Stomach (tissue), 9 donors: ENCODE data around the gene UGT1A8. TPM values are rescaled to one million over a fixed set of nuclear protein-coding genes. Genes with fewer than 3 reads are reported as not detected.

ENCODE experiments used
- DNase-seq, 2 donors: peaks; one replicate each; pipeline versions ENCODE4 v3.0.0 to v3.0.0-alpha.2; 2013 to 2019
- H3K27ac ChIP-seq, 5 donors: fragments of 200-600 bp in 4 of 5; sonication (generic) in 4 of 5; one replicate each; pipeline ENCODE4 v1.5.1; 2013 to 2019; ENCODE audit warnings: mild to moderate bottlenecking in 1 of 5, moderate library complexity in 1 of 5
- H3K27me3 ChIP-seq, 3 donors: fragments of 200-600 bp; sonication (generic); one replicate each; pipeline ENCODE4 v1.5.1; 2017 to 2019; ENCODE audit warnings: mixed run types in 1 of 3
- H3K36me3 ChIP-seq, 4 donors: fragments of 200-600 bp; sonication (generic); 1 replicate in 3 of 4; 2 replicates in 1 of 4; pipeline ENCODE4 v1.5.1; 2016 to 2019
- H3K4me1 ChIP-seq, 4 donors: fragments of 200-600 bp; sonication (generic); one replicate each; pipeline ENCODE4 v1.5.1; 2016 to 2019
- H3K4me3 ChIP-seq, 4 donors: fragments of 200-600 bp; sonication (generic) in 3 of 4; one replicate each; pipeline ENCODE4 v1.5.1; 2016 to 2019; ENCODE audit warnings: mild to moderate bottlenecking in 1 of 4
- H3K9me3 ChIP-seq, 4 donors: fragments of 200-600 bp; sonication (generic); one replicate each; pipeline ENCODE4 v1.5.1; 2016 to 2019
- CTCF ChIP-seq, 7 experiments: fragments of 450-650 bp in 4 of 7; fragments of 200-600 bp in 3 of 7; sonication (generic) in 3 of 7; IDR thresholded peaks; one replicate each; pipeline ENCODE4 v1.5.1; 2016 to 2019; ENCODE audit warnings: antibody characterized with exemption in 7 of 7, control low read depth in 2 of 7, mild to moderate bottlenecking in 1 of 7
- EP300 ChIP-seq: sonication (generic); formaldehyde crosslinking; IDR thresholded peaks from one replicate; pipeline ENCODE4 v1.6.1; 2017; ENCODE audit warnings: antibody characterized with exemption
- POLR2A ChIP-seq, 4 donors: fragments of 450-650 bp; IDR thresholded peaks; one replicate each; pipeline ENCODE4 v1.6.1; 2016; ENCODE audit warnings: antibody characterized with exemption in 4 of 4, control low read depth in 2 of 4, mild to moderate bottlenecking in 1 of 4, moderate library complexity in 1 of 4
- POLR2AphosphoS5 ChIP-seq, 3 donors: sonication (generic); formaldehyde crosslinking; IDR thresholded peaks; one replicate each; pipeline ENCODE4 v1.6.1; 2016; ENCODE audit warnings: antibody characterized with exemption in 3 of 3
- WGBS, 5 donors: extraction: QIAGEN DNeasy Blood & Tissue Kit in 3 of 5; methylation state at CpG; one replicate each; pipeline versions ENCODE4 v1.1.5 to v1.1.7; 2013 to 2018; 5-methylcytosine and 5-hydroxymethylcytosine counted together
- intact Hi-C: fragments of 100-400 bp; cut with DNase I; formaldehyde crosslinking; loops from one replicate; pipeline ENCODE4 v1.15.1; 2023; ENCODE audit warnings: low total_unique reads
- polyA plus RNA-seq, 3 donors: library from polyadenylated mRNA; stranded (reverse); fragments of 200-250 nt; gene quantifications; one replicate each; pipeline ENCODE4 v1.2.3, GENCODE V29; 2013
- total RNA-seq, 5 donors: library from RNA; depleted of rRNA; stranded (reverse); fragments of >200 nt; gene quantifications; one replicate each; pipeline versions ENCODE4 v1.1.0 to v1.2.3, GENCODE V29; 2014 to 2016
- donor health status: healthy with polysubstance abuse.
- donor health status: Bipolar disorder and iron deficiency.
- donor health status: healthy.

The UGT1A8 gene
- total and polyA plus RNA-seq, 8 donors = 2.3 to 7.2 TPM; not detected in 6

- TF ChIP-seq POLR2A (IDR thresholded peaks at IDR 0.05) (no peak), EP300 (no peak), POLR2AphosphoS5 (IDR thresholded peaks at IDR 0.05) (no peak), CTCF (IDR thresholded peaks at IDR 0.05) (no peak)
- peak in 1 of 2 donors; percentile 9 for DNase-seq
- WGBS, 5 donors = 75 to 84% (median 79%) methylated on average over 7 of the region's 7 CpGs
- H3K9me3 ChIP-seq = no peaks in the 10 kb centered on the region
- peaks cover 0 to 13% (median 0%) of the 10 kb centered on the region in 3 donors for H3K27me3 ChIP-seq
- no peaks in the 10 kb centered on the region for H3K4me1 ChIP-seq
- intact Hi-C loops = no loop called here
- H3K27ac ChIP-seq = no peak overlapping the region
- no peak overlapping the region for H3K4me3 ChIP-seq
- no peaks in the 10 kb centered on the region for H3K36me3 ChIP-seq
These were observed 182.8 kb downstream of the UGT1A8 start for GRCh38 chr2:233800208-233800607.

DNA sequence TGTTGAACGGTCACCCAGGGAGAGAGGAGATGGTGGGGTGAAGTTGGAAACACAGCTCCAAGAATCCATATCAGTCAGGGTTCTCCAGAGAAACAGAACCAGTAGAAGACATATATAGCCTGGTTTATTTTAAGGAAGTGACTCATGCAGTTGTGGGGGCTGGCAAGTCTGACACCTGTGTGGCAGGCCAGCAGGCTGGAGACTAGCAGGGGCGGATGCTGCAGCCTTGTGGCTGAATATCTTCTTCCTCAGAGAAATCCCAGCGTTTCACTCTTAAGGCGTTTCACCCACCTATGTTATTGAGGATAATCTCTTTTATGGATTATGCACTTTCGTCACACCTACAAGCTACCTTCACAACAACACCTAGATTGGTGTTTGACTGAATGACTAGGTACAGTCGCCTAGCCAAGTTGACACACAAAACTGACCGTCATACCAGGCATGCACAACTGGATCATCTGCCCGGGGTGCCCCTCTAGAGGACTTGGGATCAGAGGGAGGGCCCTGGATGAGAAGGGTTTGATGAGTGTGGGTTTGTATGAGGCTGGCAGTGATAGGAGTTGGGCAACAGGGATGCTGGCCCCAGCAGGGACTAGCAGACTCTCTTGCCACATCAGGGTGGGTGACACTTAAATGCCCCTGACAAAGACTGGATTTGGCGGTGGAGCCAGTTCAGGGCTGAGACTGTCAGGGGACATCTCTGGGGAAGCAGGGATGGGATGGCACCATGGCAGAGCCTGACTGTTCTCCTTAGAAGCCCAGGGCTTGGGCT is 184.1 kb downstream of the UGT1A8 start:
- no peaks in the 10 kb centered on the region for H3K9me3 ChIP-seq
- no peak for TF ChIP-seq CTCF (IDR thresholded peaks at IDR 0.05)
- TF ChIP-seq POLR2A (IDR thresholded peaks at IDR 0.05) = no peak
- TF ChIP-seq POLR2AphosphoS5 (IDR thresholded peaks at IDR 0.05) = no peak
- no peak for TF ChIP-seq EP300
- no peak overlapping the region for H3K27ac ChIP-seq
- peaks cover 0 to 13% (median 0%) of the 10 kb centered on the region in 3 donors for H3K27me3 ChIP-seq
- peak in 1 of 2 donors; percentile 14 for DNase-seq
- no peak overlapping the region for H3K4me3 ChIP-seq
- H3K4me1 ChIP-seq = no peaks in the 10 kb centered on the region
- intact Hi-C loops = no loop called here
- no peaks in the 10 kb centered on the region for H3K36me3 ChIP-seq
- 75 to 80% (median 78%) methylated on average over 8 to 9 of the region's 9 CpGs for WGBS, 5 donors

DNA sequence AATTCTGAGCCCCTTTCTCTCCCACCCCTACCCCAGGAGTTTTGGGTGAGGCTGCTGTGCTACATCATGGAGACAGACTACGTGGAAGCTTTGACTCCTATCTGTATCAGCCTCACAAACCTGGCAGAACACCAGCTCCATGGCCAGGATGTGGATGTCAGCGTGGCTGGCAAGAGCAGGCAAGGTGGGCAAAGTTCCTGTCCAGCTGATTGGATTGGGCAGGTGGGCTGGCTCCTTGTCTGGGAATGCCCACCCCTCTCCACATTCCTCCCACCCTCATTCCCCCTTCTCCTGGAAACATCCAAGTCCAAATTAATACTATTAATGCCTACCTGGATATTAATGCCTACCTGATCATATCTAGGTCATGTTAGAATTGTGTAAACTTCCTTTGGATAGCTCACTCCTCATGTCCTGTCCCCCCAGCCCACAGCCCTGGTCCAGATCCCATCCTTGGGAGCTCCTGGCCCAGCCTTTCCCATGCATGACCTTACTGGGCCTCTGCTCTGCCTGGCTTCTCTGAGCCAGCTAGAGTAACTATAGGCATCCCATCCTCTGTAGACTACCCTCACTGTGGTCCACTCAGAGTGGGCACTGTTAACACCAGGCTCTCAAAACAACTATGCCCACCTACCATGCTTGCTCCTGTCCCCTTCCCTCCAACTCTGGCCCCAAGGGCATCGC is 184.8 kb downstream of the UGT1A8 start:
- TF ChIP-seq POLR2A (IDR thresholded peaks at IDR 0.05) = no peak
- TF ChIP-seq EP300 = no peak
- no peak for TF ChIP-seq POLR2AphosphoS5 (IDR thresholded peaks at IDR 0.05)
- no peak for TF ChIP-seq CTCF (IDR thresholded peaks at IDR 0.05)
- 52 to 79% (median 60%) methylated on average over 2 to 3 of the region's 3 CpGs for WGBS, 5 donors
- Histone ChIP-seq H3K4me1 (no peaks in the 10 kb centered on the region), H3K9me3 (no peaks in the 10 kb centered on the region), H3K27ac (no peak overlapping the region), H3K27me3 (peaks cover 0 to 15% (median 0%) of the 10 kb centered on the region in 3 donors), H3K36me3 (no peaks in the 10 kb centered on the region), H3K4me3 (no peak overlapping the region)
- intact Hi-C loops = no loop called here
- DNase-seq = peak in 1 of 2 donors; percentile 20

GRCh38 chr2:233803292-233803911 is 186.0 kb downstream of the UGT1A8 start:
- H3K27ac ChIP-seq = no peak overlapping the region
- peaks cover 0 to 19% (median 0%) of the 10 kb centered on the region in 3 donors for H3K27me3 ChIP-seq
- WGBS, 5 donors = 63 to 79% (median 69%) methylated on average over 2 of the region's 2 CpGs
- no peak overlapping the region for H3K4me3 ChIP-seq
- no peaks in the 10 kb centered on the region for H3K36me3 ChIP-seq
- intact Hi-C loops = no loop called here
- no peak for TF ChIP-seq POLR2AphosphoS5 (IDR thresholded peaks at IDR 0.05)
- TF ChIP-seq EP300 = no peak
- no peak for TF ChIP-seq CTCF (IDR thresholded peaks at IDR 0.05)
- TF ChIP-seq POLR2A (IDR thresholded peaks at IDR 0.05) = no peak
- DNase-seq = peak in 1 of 2 donors; percentile 10
- no peaks in the 10 kb centered on the region for H3K4me1 ChIP-seq
- no peaks in the 10 kb centered on the region for H3K9me3 ChIP-seq
